Measurements from ENCODE around the gene ATXN1. TPM values are rescaled to one million over a fixed set of nuclear protein-coding genes. Genes with fewer than 3 reads are reported as not detected.

Gene ATXN1
- total and polyA plus RNA-seq, 2 experiments from 2014 or later: 4.8 to 9.1 TPM

DNA sequence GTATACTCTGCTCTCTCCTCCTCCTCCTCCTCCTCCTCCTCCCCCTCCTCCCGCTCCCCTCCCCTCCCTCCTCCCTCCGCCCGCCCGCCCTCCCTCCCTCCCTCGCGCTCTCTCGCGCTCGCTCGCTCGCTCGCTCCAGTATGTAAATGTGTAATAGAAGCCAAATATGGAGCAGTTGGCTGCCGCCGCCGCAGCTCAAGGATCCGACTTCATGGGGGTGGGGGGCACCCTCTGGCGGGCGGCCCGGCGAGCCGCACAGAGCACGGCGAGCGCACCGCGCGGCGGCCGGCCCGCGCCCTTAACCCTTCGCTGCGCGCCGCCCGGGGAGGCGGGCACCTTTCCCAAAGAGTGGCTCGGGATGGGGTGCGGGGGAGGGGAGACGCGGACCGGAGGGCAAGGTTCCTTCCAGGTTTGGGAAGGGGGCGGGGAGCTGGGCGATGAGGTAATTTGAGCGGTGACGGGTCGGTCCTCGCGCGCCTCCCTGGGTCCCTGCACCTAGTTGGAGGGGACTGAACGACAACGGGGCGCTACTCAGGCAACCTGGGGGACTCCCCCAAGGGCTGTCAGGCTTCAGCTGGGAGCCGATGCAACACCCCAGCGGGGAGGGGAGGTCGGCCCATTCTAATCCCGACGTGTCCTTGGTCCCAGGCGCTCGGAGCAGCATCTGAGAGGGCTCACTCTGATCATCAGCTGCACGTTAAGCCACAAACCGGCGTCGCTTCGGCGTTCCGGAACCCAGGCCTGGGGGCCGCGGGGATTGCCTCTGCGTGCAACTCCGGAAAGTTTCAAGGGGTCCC is 409 bp upstream of the ATXN1 start:
- peak overlapping the region; percentile 85 for H3K4me2 ChIP-seq
- H3K4me1 ChIP-seq (ENCODE audit: insufficient read depth): peaks cover 10% of the 10 kb centered on the region
- no peaks in the 10 kb centered on the region for H4K20me1 ChIP-seq (replicated peaks; ENCODE audit: insufficient read depth)
- DNase-seq (ENCODE audit: low spot score) (peak; percentile 93), ATAC-seq (peak; percentile 52)
- peak overlapping the region; percentile 89 for H3K4me3 Mint-ChIP-seq
- H3K9me3 Mint-ChIP-seq: no peaks in the 10 kb centered on the region
- H3K79me2 ChIP-seq (replicated peaks; ENCODE audit: insufficient read depth): 0 out of 2 replicates have a peak, but pooled peaks cover 2% of the 10 kb centered on the region
- peaks cover 29% of the 10 kb centered on the region for H3K4me1 Mint-ChIP-seq
- peak overlapping the region; percentile 68 for H3K4me3 ChIP-seq
- H3K36me3 Mint-ChIP-seq (ENCODE audit: low read depth): no peaks in the 10 kb centered on the region
- H2AFZ ChIP-seq: peak overlapping the region; percentile 85
- peaks cover 16% of the 10 kb centered on the region for H3K27me3 ChIP-seq (ENCODE audit: insufficient read depth)
- H3K36me3 ChIP-seq (ENCODE audit: insufficient read depth): no peaks in the 10 kb centered on the region
- 0 out of 2 replicates have a peak overlapping the region, but pooled peaks have one; percentile 6 for H3K27ac Mint-ChIP-seq
- H3K27ac ChIP-seq (ENCODE audit: low read depth): no peak overlapping the region
- no peaks in the 10 kb centered on the region for H3F3A ChIP-seq (replicated peaks; ENCODE audit: low read depth)
- no peaks in the 10 kb centered on the region for H3K9me2 ChIP-seq (ENCODE audit: insufficient read depth)
- peak in 1 of 2 experiments; percentile 37; a peak in 2 of 4 replicates for TF ChIP-seq CTCF (conservative IDR thresholded peaks at IDR 0.05; ENCODE audit: low read depth in 2 of 2)
- TF ChIP-seq POLR2AphosphoS5 (IDR thresholded peaks at IDR 0.05; ENCODE audit: low read depth): 0 out of 2 replicates have a peak, but pooled peaks have one; percentile 22
- TF ChIP-seq, protein P1, sequence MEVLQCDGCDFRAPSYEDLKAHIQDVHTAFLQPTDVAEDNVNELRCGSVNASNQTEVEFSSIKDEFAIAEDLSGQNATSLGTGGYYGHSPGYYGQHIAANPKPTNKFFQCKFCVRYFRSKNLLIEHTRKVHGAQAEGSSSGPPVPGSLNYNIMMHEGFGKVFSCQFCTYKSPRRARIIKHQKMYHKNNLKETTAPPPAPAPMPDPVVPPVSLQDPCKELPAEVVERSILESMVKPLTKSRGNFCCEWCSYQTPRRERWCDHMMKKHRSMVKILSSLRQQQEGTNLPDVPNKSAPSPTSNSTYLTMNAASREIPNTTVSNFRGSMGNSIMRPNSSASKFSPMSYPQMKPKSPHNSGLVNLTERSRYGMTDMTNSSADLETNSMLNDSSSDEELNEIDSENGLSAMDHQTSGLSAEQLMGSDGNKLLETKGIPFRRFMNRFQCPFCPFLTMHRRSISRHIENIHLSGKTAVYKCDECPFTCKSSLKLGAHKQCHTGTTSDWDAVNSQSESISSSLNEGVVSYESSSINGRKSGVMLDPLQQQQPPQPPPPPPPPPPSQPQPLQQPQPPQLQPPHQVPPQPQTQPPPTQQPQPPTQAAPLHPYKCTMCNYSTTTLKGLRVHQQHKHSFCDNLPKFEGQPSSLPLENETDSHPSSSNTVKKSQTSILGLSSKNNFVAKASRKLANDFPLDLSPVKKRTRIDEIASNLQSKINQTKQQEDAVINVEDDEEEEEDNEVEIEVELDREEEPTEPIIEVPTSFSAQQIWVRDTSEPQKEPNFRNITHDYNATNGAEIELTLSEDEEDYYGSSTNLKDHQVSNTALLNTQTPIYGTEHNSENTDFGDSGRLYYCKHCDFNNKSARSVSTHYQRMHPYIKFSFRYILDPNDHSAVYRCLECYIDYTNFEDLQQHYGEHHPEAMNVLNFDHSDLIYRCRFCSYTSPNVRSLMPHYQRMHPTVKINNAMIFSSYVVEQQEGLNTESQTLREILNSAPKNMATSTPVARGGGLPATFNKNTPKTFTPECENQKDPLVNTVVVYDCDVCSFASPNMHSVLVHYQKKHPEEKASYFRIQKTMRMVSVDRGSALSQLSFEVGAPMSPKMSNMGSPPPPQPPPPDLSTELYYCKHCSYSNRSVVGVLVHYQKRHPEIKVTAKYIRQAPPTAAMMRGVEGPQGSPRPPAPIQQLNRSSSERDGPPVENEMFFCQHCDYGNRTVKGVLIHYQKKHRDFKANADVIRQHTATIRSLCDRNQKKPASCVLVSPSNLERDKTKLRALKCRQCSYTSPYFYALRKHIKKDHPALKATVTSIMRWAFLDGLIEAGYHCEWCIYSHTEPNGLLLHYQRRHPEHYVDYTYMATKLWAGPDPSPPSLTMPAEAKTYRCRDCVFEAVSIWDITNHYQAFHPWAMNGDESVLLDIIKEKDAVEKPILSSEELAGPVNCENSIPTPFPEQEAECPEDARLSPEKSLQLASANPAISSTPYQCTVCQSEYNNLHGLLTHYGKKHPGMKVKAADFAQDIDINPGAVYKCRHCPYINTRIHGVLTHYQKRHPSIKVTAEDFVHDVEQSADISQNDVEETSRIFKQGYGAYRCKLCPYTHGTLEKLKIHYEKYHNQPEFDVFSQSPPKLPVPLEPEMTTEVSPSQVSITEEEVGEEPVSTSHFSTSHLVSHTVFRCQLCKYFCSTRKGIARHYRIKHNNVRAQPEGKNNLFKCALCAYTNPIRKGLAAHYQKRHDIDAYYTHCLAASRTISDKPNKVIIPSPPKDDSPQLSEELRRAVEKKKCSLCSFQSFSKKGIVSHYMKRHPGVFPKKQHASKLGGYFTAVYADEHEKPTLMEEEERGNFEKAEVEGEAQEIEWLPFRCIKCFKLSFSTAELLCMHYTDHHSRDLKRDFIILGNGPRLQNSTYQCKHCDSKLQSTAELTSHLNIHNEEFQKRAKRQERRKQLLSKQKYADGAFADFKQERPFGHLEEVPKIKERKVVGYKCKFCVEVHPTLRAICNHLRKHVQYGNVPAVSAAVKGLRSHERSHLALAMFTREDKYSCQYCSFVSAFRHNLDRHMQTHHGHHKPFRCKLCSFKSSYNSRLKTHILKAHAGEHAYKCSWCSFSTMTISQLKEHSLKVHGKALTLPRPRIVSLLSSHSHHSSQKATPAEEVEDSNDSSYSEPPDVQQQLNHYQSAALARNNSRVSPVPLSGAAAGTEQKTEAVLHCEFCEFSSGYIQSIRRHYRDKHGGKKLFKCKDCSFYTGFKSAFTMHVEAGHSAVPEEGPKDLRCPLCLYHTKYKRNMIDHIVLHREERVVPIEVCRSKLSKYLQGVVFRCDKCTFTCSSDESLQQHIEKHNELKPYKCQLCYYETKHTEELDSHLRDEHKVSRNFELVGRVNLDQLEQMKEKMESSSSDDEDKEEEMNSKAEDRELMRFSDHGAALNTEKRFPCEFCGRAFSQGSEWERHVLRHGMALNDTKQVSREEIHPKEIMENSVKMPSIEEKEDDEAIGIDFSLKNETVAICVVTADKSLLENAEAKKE (CRISPR knock-in tag; IDR thresholded peaks at IDR 0.05): no peak
- peaks cover 24% of the 10 kb centered on the region for H3K27me3 Mint-ChIP-seq (ENCODE audit: insufficient read depth, low read depth, poor library complexity)

Measured in GM23338 (cell line).